ENCODE data around the gene TMEM168.
"Not testable (repeated sequence)": the region's sequence is repeated elsewhere in the genome, so short reads cannot be mapped to it uniquely, and the experiment has no call there.

The TMEM168 gene

DNA sequence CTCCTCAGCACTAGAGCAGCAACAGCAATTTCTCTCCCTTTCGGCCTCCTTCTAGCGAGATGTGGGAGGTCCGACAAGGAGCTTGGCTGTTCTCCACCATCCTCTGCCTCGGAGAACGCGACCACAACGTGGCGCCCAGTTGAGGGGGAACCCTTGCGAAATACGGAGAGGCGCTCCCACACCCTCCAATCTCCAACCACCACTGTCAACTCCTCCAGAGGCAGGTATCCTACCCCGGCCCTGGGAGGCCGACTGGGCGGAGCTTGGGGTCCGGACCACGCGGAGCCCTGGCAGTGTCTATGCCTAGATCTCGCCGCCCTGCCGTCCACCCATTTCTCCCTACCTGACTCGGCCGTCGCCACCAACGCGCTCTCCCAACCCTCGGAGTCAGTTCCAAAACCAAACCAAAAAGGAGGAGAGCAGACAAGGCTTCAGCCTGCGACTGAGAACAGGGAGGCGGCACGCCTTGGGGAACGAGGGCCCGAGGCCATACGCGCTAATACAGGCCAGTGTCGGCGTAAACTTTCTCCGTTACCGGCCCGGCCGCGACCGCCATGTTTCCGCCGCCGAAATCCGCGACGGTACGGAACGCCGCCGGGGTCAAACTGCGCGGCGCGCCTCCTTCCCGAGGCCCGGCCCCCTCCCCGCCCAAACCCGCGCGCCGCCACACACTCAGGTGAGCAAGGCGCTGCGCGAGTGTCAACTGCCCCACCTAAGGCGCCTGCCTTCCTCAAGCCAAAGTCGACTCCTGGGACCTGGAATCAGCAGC lies at the start of gene TMEM168:
TMEM168 (minus strand) TSS at position 577 of the 769 bp plus-strand sequence. CDS start 5,568 bp downstream, outside the sequence.
- TF ChIP-seq CTCF (IDR thresholded peaks at IDR 0.05) (peak; percentile 11; the same call in 1 of the 2 replicates), ZFX (IDR thresholded peaks at IDR 0.05; ENCODE audit: borderline replicate concordance) (no peak)
- peak within 1 kb of the TSS; percentile 85 for H3K27ac ChIP-seq

DNA sequence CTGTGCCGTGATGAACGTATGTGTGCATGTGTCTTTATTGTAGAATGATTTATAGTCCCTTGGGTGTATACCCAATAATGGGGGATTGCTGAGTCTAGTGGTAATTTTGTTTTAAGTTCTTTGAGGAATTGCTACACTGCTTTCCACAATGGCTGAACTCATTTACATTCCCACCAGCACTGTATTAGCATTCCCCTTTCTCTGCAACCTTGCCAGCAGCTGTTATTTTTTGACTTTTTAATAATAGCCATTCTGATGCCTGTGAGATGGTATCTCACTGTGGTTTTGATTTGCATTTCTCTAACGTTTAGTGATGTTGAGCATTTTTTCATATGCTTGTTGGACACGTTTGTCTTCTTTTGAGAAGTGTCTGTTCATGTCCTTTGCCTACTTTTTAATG lies 45.7 kb upstream of the TMEM168 start:
- not testable (repeated sequence) for H3K27ac ChIP-seq

DNA sequence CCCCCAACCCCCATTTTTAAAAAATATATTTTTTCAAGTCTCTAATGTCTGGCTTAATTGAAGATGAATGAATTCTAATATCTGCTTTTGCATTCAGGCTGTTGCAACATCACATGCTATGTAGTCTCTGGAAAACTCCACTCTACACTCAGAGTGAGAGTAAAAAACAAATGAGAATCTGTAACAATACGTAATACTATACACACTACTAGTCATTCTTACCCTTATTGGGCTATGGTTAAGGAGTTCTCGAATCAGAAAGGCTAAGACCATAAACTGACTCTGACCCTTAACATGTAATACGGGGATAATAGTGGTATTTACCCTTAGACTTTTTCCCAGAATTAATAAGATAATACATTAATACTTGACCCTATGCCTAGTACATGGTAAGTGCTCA lies 42.9 kb upstream of the TMEM168 start:
- TF ChIP-seq ZFX (IDR thresholded peaks at IDR 0.05; ENCODE audit: borderline replicate concordance): no peak
- TF ChIP-seq CTCF (IDR thresholded peaks at IDR 0.05): no peak
- H3K27ac ChIP-seq: no peak overlapping the region

GRCh38 chr7:112830769-112831168 lies 40.6 kb upstream of the TMEM168 start:
- H3K27ac ChIP-seq: no peak overlapping the region
- TF ChIP-seq ZFX (IDR thresholded peaks at IDR 0.05; ENCODE audit: borderline replicate concordance) (no peak), CTCF (IDR thresholded peaks at IDR 0.05) (no peak)

- TF ChIP-seq CTCF (IDR thresholded peaks at IDR 0.05): no peak
- TF ChIP-seq ZFX (IDR thresholded peaks at IDR 0.05; ENCODE audit: borderline replicate concordance): no peak
- no peak overlapping the region for H3K27ac ChIP-seq
Measured at GRCh38 chr7:112828696-112829095, 38.5 kb upstream of the TMEM168 start.

DNA sequence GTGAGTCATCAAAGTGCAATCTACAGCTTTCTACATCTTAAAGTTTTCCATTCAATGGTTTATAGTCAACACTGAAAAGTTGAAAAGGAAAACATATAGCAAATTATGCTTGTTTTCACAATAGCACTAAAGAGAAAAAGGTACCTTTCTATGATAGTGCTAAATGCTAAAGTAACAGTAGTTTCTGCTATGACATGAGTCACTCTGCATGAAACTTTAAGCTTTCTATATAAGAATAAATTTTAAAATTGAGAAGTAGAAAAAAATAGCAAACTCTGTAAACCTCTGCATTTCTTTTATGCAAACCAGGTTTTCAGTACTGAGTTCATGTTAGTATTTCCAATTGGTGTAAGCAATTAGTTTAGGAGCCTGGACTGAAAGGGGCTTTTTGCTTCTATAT lies 31.2 kb upstream of the TMEM168 start:
- no peak overlapping the region for H3K27ac ChIP-seq
- TF ChIP-seq ZFX (IDR thresholded peaks at IDR 0.05; ENCODE audit: borderline replicate concordance) (no peak), CTCF (IDR thresholded peaks at IDR 0.05) (no peak)

GRCh38 chr7:112819536-112819935 lies 29.3 kb upstream of the TMEM168 start:
- TF ChIP-seq ZFX (IDR thresholded peaks at IDR 0.05; ENCODE audit: borderline replicate concordance) (no peak), CTCF (IDR thresholded peaks at IDR 0.05) (no peak)
- H3K27ac ChIP-seq: no peak overlapping the region

- TF ChIP-seq ZFX (IDR thresholded peaks at IDR 0.05; ENCODE audit: borderline replicate concordance) (no peak), CTCF (IDR thresholded peaks at IDR 0.05) (no peak)
- no peak overlapping the region for H3K27ac ChIP-seq
Measured at GRCh38 chr7:112806156-112806555, 16.0 kb upstream of the TMEM168 start.

All from 22Rv1 (cell line).